Mesendoderm (in vitro differentiated cells): ENCODE data around the gene TLX3.

Source experiments
- DNase-seq: peaks from one replicate; pipeline ENCODE4 v3.0.0; 2013
- H2AK5ac ChIP-seq: 2 replicates; pipeline ENCODE4 v1.6.1; 2013; ENCODE audit warnings: low read length, inconsistent platforms
- H2BK120ac ChIP-seq: 2 replicates; pipeline ENCODE4 v1.6.1; 2013; ENCODE audit warnings: low read depth, mild to moderate bottlenecking, low read length, moderate library complexity, mixed read lengths
- H2BK15ac ChIP-seq: replicated peaks from 2 replicates; pipeline ENCODE4 v1.6.1; 2013; ENCODE audit warnings: low read depth, mild to moderate bottlenecking, moderate library complexity
- H2BK5ac ChIP-seq: 2 replicates; pipeline ENCODE4 v1.6.1; 2013; ENCODE audit warnings: low read length, inconsistent platforms
- H3K18ac ChIP-seq: 2 replicates; pipeline ENCODE4 v1.6.1; 2013; ENCODE audit warnings: mild to moderate bottlenecking, low read length, mixed read lengths
- H3K23ac ChIP-seq: one replicate; pipeline ENCODE4 v1.6.1; 2013; ENCODE audit warnings: low read length
- H3K27ac ChIP-seq: 2 replicates; pipeline ENCODE4 v1.5.1; 2013; ENCODE audit warnings: low read depth, mild to moderate bottlenecking, inconsistent platforms, low read length, moderate library complexity
- H3K27me3 ChIP-seq: 2 replicates; pipeline ENCODE4 v1.6.1; 2013; ENCODE audit warnings: low read length, control low read depth, mild to moderate bottlenecking, inconsistent platforms; ENCODE audit not compliant: insufficient read depth, poor library complexity
- H3K36me3 ChIP-seq: 2 replicates; pipeline ENCODE4 v1.6.1; 2013; ENCODE audit warnings: low read length, inconsistent platforms; ENCODE audit not compliant: control insufficient read depth, insufficient read depth
- H3K4ac ChIP-seq: one replicate; pipeline ENCODE4 v1.6.1; 2013; ENCODE audit warnings: low read depth, mild to moderate bottlenecking, low read length, moderate library complexity
- H3K4me1 ChIP-seq: 2 replicates; pipeline ENCODE4 v1.6.1; 2013; ENCODE audit warnings: low read depth, low read length, inconsistent platforms; ENCODE audit not compliant: control insufficient read depth
- H3K4me2 ChIP-seq: 2 replicates; pipeline ENCODE4 v1.6.1; 2013; ENCODE audit warnings: low read length
- H3K4me3 ChIP-seq: 2 replicates; pipeline ENCODE4 v1.5.1; 2013; ENCODE audit warnings: mild to moderate bottlenecking, low read length
- H3K56ac ChIP-seq: one replicate; pipeline ENCODE4 v1.6.1; 2013; ENCODE audit warnings: low read length
- H3K79me1 ChIP-seq: 2 replicates; pipeline ENCODE4 v1.6.1; 2013; ENCODE audit warnings: low read length, inconsistent platforms
- H3K79me2 ChIP-seq: 2 replicates; pipeline ENCODE4 v1.6.1; 2013; ENCODE audit warnings: mild to moderate bottlenecking, low read length; ENCODE audit not compliant: control insufficient read depth, insufficient read depth
- H3K9ac ChIP-seq: 2 replicates; pipeline ENCODE4 v1.6.1; 2013; ENCODE audit warnings: low read length, inconsistent platforms
- H4K5ac ChIP-seq: one replicate; pipeline ENCODE4 v1.6.1; 2013; ENCODE audit warnings: low read length
- H4K8ac ChIP-seq: one replicate; pipeline ENCODE4 v1.6.1; 2013; ENCODE audit warnings: low read depth, mild to moderate bottlenecking, control low read depth, low read length, moderate library complexity
- WGBS: extraction: QIAGEN DNeasy Blood & Tissue Kit; methylation state at CpG from one replicate; pipeline ENCODE4 v1.1.7; 2013; ENCODE audit warnings: low lambda C conversion rate, missing lambda C conversion rate; ENCODE audit not compliant: insufficient coverage; ENCODE audit errors: extremely low coverage; 5-methylcytosine and 5-hydroxymethylcytosine counted together

TLX3 gene

DNA sequence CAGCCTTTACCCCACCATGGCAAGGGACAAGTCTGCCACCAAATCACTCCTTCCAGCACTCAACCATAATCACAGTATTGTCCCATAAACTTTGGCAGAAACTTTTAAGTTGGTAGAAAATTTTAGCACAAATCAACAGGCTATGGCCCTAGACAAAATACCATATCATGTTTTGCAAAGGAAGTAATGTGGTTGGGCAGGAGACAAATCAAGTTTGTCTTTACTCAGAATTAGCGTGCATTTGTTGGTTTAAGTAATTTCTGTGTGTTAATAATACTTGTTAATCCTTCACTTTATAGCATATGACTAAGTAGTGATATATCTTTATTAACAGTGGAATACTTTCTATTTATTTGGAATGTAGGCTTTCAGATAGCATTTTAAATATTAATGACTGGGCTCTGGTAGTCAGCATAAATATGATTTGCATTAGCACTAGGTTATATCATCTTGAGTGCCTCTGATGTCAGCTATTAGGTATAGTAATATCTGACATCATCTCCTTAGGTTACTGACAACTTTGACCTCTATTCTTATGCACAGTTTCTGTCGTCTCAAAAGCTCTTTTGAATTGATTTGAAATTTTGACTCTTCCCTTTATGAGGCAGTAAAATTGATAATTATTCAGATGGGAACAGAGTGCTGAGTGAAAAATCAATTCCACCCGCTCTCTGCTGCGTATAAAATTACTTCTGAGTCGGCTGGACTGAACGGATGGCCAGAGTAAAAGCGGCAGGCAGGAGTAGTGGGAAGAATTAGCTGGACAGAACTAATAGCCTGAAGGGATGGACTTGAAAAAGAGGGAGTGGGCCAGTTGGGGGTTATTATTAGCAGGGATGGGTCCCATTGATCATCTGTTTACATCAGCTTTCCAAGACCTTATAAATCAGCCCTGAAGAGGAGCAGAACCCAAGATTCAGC lies 40.1 kb upstream of the TLX3 start:
- no peak overlapping the region for H3K4me3 ChIP-seq
- no peaks in the 10 kb centered on the region for H3K79me2 ChIP-seq
- H3K27ac ChIP-seq = no peak overlapping the region
- no peak overlapping the region for H2AK5ac ChIP-seq
- no peak overlapping the region for H2BK120ac ChIP-seq
- no peak overlapping the region for H3K9ac ChIP-seq
- H3K4me2 ChIP-seq = no peak overlapping the region
- no peak overlapping the region for H3K23ac ChIP-seq
- no CpG with 5 or more reads among the region's 7 CpGs for WGBS
- no peaks in the 10 kb centered on the region for H3K4me1 ChIP-seq
- no peak for DNase-seq
- H3K36me3 ChIP-seq = no peaks in the 10 kb centered on the region
- no peak overlapping the region for H2BK15ac ChIP-seq
- no peak overlapping the region for H2BK5ac ChIP-seq
- H3K4ac ChIP-seq = no peak overlapping the region
- H3K18ac ChIP-seq = no peak overlapping the region
- no peaks in the 10 kb centered on the region for H3K79me1 ChIP-seq
- H4K8ac ChIP-seq = no peak overlapping the region
- no peak overlapping the region for H4K5ac ChIP-seq
- H3K27me3 ChIP-seq = no peaks in the 10 kb centered on the region
- H3K56ac ChIP-seq = no peak overlapping the region

DNA sequence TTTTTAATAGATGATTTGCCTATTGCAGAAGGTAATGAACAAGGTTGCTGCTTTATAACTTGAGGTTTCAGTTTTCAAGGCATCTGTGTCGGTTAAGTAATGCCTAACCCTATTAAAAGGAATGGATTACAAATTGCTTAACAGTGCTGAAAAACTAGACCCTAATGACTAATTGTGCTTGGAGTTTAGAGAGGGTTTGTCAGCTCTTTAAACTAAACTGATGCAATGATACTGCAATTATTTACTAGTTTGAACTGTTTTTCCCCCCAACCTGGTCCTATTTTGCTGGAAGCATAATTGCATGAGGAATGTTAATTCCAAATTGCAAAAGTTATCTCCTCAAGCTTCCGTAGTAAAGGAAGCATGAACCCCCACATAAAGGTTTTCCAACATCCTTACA lies 39.3 kb upstream of the TLX3 start:
- Histone ChIP-seq H3K4ac (no peak overlapping the region), H2BK5ac (no peak overlapping the region), H3K79me2 (no peaks in the 10 kb centered on the region), H3K56ac (no peak overlapping the region), H4K5ac (no peak overlapping the region), H3K36me3 (no peaks in the 10 kb centered on the region), H2BK120ac (no peak overlapping the region), H3K23ac (no peak overlapping the region), H3K79me1 (no peaks in the 10 kb centered on the region), H3K4me2 (no peak overlapping the region), H3K4me3 (no peak overlapping the region), H3K9ac (no peak overlapping the region), H2BK15ac (no peak overlapping the region), H2AK5ac (no peak overlapping the region), H3K4me1 (no peaks in the 10 kb centered on the region), H3K27ac (no peak overlapping the region), H3K27me3 (no peaks in the 10 kb centered on the region), H4K8ac (no peak overlapping the region), H3K18ac (no peak overlapping the region)
- no CpG with 5 or more reads among the region's 2 CpGs for WGBS
- peak; percentile 24 for DNase-seq

DNA sequence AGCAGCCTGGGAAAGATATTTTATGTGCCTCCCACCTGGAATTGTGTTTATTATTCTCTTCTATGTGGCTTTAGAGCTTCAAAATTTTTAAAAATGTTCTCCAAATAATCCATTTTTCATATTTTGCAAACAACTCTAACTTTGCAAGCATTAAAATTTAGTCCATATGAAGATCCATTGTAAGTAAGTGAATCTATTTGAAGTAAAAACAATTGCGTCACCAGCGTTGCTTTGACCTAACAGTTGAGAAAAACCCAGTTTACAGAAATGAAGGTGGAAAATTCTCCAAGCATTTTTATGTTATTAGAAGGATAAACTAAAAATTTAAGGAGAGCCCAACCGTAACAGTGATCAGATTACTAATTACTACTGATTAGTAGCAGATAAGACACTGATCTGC lies 38.9 kb upstream of the TLX3 start:
- Histone ChIP-seq H3K9ac (no peak overlapping the region), H3K4me1 (no peaks in the 10 kb centered on the region), H3K18ac (no peak overlapping the region), H3K4me3 (no peak overlapping the region), H2BK15ac (no peak overlapping the region), H4K8ac (no peak overlapping the region), H3K56ac (no peak overlapping the region), H4K5ac (no peak overlapping the region), H2BK5ac (no peak overlapping the region), H3K79me1 (no peaks in the 10 kb centered on the region), H2BK120ac (no peak overlapping the region), H3K4ac (no peak overlapping the region), H3K36me3 (no peaks in the 10 kb centered on the region), H3K4me2 (no peak overlapping the region), H3K27ac (no peak overlapping the region), H2AK5ac (no peak overlapping the region), H3K23ac (no peak overlapping the region), H3K27me3 (no peaks in the 10 kb centered on the region), H3K79me2 (no peaks in the 10 kb centered on the region)
- no peak for DNase-seq
- WGBS = no CpG with 5 or more reads among the region's 3 CpGs

DNA sequence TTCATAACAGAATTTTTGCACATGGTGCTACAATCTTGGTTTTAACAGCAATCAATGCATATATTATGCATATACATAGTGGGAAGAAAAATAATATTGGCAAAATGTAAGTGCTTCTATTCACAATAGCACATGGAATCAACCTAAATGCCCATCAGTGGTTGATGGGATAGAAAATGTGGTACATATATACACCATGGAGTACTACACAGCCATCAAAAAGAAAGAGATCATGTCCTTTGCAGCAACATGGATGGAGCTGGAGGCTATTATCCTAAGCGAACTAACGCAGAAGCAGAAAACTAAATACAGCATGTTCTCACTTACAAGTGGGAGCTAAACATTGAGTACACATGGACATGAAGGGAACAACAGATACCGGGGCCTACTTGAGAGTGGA lies 37.2 kb upstream of the TLX3 start:
- H2AK5ac ChIP-seq = no peak overlapping the region
- no peak overlapping the region for H3K4me2 ChIP-seq
- no peak overlapping the region for H3K23ac ChIP-seq
- H2BK5ac ChIP-seq = no peak overlapping the region
- no peak for DNase-seq
- no peak overlapping the region for H3K4me3 ChIP-seq
- no peaks in the 10 kb centered on the region for H3K79me2 ChIP-seq
- H3K27me3 ChIP-seq = no peaks in the 10 kb centered on the region
- WGBS = no CpG with 5 or more reads among the region's 3 CpGs
- H3K27ac ChIP-seq = no peak overlapping the region
- no peak overlapping the region for H2BK120ac ChIP-seq
- H4K8ac ChIP-seq = no peak overlapping the region
- no peaks in the 10 kb centered on the region for H3K4me1 ChIP-seq
- H3K4ac ChIP-seq = no peak overlapping the region
- no peak overlapping the region for H3K18ac ChIP-seq
- no peaks in the 10 kb centered on the region for H3K36me3 ChIP-seq
- H3K56ac ChIP-seq = no peak overlapping the region
- H3K79me1 ChIP-seq = no peaks in the 10 kb centered on the region
- no peak overlapping the region for H4K5ac ChIP-seq
- H3K9ac ChIP-seq = no peak overlapping the region
- no peak overlapping the region for H2BK15ac ChIP-seq

DNA sequence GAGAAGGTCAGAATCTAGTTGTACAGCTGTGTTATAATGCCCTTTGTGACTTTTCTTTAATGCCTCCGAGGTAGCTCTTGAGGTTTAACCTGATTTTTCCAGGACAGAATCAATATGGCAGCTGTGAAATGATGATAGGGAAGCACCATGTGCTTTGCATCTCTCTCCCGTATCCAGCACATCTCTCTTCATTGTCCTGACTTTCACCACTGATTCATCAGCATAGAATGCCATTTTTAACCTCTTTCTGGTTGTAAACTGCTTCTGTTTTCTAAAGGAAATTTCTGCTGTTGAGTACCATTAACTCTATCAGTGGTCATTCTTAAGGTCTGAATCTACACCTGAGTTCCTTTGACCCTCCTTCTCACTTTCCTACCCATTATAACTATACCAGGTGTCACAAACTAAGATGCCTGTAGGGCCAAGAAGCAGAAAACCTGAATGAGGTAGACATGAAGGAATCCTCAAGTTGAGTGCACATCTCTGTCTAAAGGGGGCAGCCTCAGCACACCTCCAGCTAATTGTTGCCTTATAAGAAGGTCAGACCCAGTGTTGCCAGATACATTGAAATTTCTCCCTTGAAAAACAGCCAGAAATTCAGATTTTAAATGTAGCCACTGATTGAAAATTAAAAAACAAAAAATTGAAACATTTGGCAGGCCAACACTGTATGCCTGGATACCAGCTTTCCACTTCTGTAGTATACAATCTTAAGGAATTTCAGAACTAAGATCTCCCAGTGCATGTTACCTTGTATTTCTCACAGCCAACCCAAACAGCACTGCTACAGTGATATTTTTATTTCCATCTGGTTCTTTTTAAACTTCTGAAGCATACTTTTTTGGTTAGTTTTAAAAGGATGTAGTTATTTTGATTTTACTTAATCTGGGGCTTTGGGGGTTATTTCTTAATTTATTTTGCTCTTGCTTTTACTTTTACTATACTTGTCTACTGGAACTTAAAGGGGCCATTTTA lies 35.8 kb upstream of the TLX3 start:
- no peak overlapping the region for H3K4me3 ChIP-seq
- H3K4me1 ChIP-seq = no peaks in the 10 kb centered on the region
- H3K36me3 ChIP-seq = no peaks in the 10 kb centered on the region
- no peaks in the 10 kb centered on the region for H3K27me3 ChIP-seq
- H3K9ac ChIP-seq = no peak overlapping the region
- DNase-seq = peak; percentile 85
- H2AK5ac ChIP-seq = no peak overlapping the region
- H2BK15ac ChIP-seq = no peak overlapping the region
- no peaks in the 10 kb centered on the region for H3K79me2 ChIP-seq
- no peak overlapping the region for H3K4me2 ChIP-seq
- no peak overlapping the region for H4K5ac ChIP-seq
- H2BK120ac ChIP-seq = no peak overlapping the region
- H3K56ac ChIP-seq = no peak overlapping the region
- no peak overlapping the region for H3K18ac ChIP-seq
- no peak overlapping the region for H4K8ac ChIP-seq
- WGBS = no CpG with 5 or more reads among the region's 2 CpGs
- H3K27ac ChIP-seq = no peak overlapping the region
- no peak overlapping the region for H2BK5ac ChIP-seq
- H3K23ac ChIP-seq = no peak overlapping the region
- no peaks in the 10 kb centered on the region for H3K79me1 ChIP-seq
- H3K4ac ChIP-seq = no peak overlapping the region
